ENCODE measurements around the gene FLVCR2. TPM values are rescaled to one million over a fixed set of nuclear protein-coding genes. Genes with fewer than 3 reads are reported as not detected.

The FLVCR2 gene
- total RNA-seq, 1 donor from 2014 or later = 3.1 TPM

DNA sequence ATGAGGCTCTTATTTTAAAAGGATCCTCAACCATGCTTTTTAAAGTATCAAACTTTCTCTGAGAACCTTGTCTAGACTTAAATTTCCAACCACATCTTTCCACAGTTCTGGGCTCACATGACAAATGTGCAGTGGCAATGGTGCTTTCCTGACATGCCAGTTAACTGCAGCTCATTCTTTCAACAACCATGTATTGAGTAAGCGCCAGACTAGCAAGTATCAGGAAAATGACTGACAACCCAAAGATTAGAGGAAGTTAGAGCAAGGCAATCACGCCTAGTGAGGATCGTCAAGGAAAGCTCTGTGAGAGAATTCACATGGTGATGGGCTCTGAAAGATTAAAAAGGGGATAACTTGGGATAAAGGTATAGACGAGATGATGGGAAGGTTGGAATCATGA is 35.8 kb downstream of the FLVCR2 start:
- H3K9ac ChIP-seq (ENCODE audit: low read length) = no peak overlapping the region
- no peaks in the 10 kb centered on the region for H3K36me3 ChIP-seq (ENCODE audit: insufficient read depth, low read length)
- H3K4me3 Mint-ChIP-seq (ENCODE audit: unreplicated experiment) = no peak overlapping the region
- peaks cover 17% of the 10 kb centered on the region for H3K4me1 Mint-ChIP-seq (ENCODE audit: low read depth, unreplicated experiment)
- peaks cover 2% of the 10 kb centered on the region for H3K9me3 ChIP-seq (ENCODE audit: insufficient read depth, low read depth, low read length)
- TF ChIP-seq EZH2 (IDR thresholded peaks at IDR 0.05; ENCODE audit: insufficient read depth, low read length) = no peak
- TF ChIP-seq, protein P1, sequence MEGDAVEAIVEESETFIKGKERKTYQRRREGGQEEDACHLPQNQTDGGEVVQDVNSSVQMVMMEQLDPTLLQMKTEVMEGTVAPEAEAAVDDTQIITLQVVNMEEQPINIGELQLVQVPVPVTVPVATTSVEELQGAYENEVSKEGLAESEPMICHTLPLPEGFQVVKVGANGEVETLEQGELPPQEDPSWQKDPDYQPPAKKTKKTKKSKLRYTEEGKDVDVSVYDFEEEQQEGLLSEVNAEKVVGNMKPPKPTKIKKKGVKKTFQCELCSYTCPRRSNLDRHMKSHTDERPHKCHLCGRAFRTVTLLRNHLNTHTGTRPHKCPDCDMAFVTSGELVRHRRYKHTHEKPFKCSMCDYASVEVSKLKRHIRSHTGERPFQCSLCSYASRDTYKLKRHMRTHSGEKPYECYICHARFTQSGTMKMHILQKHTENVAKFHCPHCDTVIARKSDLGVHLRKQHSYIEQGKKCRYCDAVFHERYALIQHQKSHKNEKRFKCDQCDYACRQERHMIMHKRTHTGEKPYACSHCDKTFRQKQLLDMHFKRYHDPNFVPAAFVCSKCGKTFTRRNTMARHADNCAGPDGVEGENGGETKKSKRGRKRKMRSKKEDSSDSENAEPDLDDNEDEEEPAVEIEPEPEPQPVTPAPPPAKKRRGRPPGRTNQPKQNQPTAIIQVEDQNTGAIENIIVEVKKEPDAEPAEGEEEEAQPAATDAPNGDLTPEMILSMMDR (IDR thresholded peaks at IDR 0.05; ENCODE audit: insufficient read depth, low read depth, low read length) = no peak
- H3K4me3 ChIP-seq (ENCODE audit: insufficient read depth, low read depth, low read length) = no peak overlapping the region
- no peak overlapping the region for H2AFZ ChIP-seq (ENCODE audit: low read depth, low read length)
- FAIRE-seq = no peak
- no peaks in the 10 kb centered on the region for H3K79me2 ChIP-seq (ENCODE audit: insufficient read depth, low read length)
- H3K36me3 Mint-ChIP-seq (ENCODE audit: low read depth, unreplicated experiment) = peaks cover 16% of the 10 kb centered on the region
- H3K27me3 ChIP-seq (ENCODE audit: insufficient read depth, low read length) = no peaks in the 10 kb centered on the region
- no peak overlapping the region for H3K27ac ChIP-seq (ENCODE audit: low read depth, low read length)
- peaks cover 5% of the 10 kb centered on the region for H3K4me1 ChIP-seq (ENCODE audit: insufficient read depth, low read length)
- peaks cover 31% of the 10 kb centered on the region for H3K9me3 Mint-ChIP-seq (ENCODE audit: unreplicated experiment)
- no peak for DNase-seq (ENCODE audit: low read depth)
- no peak overlapping the region for H3K4me2 ChIP-seq (ENCODE audit: low read length)
- no peaks in the 10 kb centered on the region for H4K20me1 ChIP-seq (ENCODE audit: insufficient read depth, low read length)
- no peak overlapping the region for H3K27ac Mint-ChIP-seq (ENCODE audit: unreplicated experiment)
- no peaks in the 10 kb centered on the region for H3K27me3 Mint-ChIP-seq (ENCODE audit: low read depth, unreplicated experiment)

DNA sequence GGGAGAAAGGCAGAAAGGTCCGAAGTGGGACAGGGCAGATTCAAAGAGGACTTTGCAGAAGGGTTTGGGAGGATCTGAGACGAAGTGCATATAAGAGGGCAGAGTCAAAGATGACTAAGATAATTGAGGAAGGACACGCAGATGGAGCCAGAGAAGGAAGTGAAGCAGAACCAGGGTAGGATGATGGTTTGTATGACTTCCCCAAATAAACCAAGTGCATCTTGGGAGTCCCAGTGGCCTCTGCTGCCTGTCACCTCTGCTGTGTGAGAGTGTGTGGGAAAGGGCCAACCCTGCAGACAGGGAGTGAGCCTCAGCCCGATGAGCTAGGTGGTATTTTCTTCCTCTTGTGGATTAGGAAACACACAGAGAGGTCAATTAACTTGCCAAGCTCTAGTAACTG is 36.8 kb downstream of the FLVCR2 start:
- H3K4me3 ChIP-seq (ENCODE audit: insufficient read depth, low read depth, low read length) = no peak overlapping the region
- FAIRE-seq = no peak
- Mint-ChIP-seq H3K27ac (ENCODE audit: unreplicated experiment) (no peak overlapping the region), H3K9me3 (ENCODE audit: unreplicated experiment) (peaks cover 23% of the 10 kb centered on the region), H3K4me1 (ENCODE audit: low read depth, unreplicated experiment) (peaks cover 8% of the 10 kb centered on the region), H3K4me3 (ENCODE audit: unreplicated experiment) (no peak overlapping the region), H3K27me3 (ENCODE audit: low read depth, unreplicated experiment) (no peaks in the 10 kb centered on the region), H3K36me3 (ENCODE audit: low read depth, unreplicated experiment) (peaks cover 16% of the 10 kb centered on the region)
- no peak overlapping the region for H3K9ac ChIP-seq (ENCODE audit: low read length)
- H3K27me3 ChIP-seq (ENCODE audit: insufficient read depth, low read length) = no peaks in the 10 kb centered on the region
- no peak for DNase-seq (ENCODE audit: low read depth)
- peaks cover 5% of the 10 kb centered on the region for H3K4me1 ChIP-seq (ENCODE audit: insufficient read depth, low read length)
- H3K36me3 ChIP-seq (ENCODE audit: insufficient read depth, low read length) = no peaks in the 10 kb centered on the region
- H3K27ac ChIP-seq (ENCODE audit: low read depth, low read length) = no peak overlapping the region
- peaks cover 2% of the 10 kb centered on the region for H3K9me3 ChIP-seq (ENCODE audit: insufficient read depth, low read depth, low read length)
- no peak overlapping the region for H3K4me2 ChIP-seq (ENCODE audit: low read length)
- no peaks in the 10 kb centered on the region for H3K79me2 ChIP-seq (ENCODE audit: insufficient read depth, low read length)
- no peak for TF ChIP-seq EZH2 (IDR thresholded peaks at IDR 0.05; ENCODE audit: insufficient read depth, low read length)
- TF ChIP-seq, protein P1 (IDR thresholded peaks at IDR 0.05; ENCODE audit: insufficient read depth, low read depth, low read length) = no peak
- H4K20me1 ChIP-seq (ENCODE audit: insufficient read depth, low read length) = no peaks in the 10 kb centered on the region
- H2AFZ ChIP-seq (ENCODE audit: low read depth, low read length) = no peak overlapping the region

- peaks cover 4% of the 10 kb centered on the region for H3K36me3 Mint-ChIP-seq (ENCODE audit: low read depth, unreplicated experiment)
- no peak overlapping the region for H3K4me3 Mint-ChIP-seq (ENCODE audit: unreplicated experiment)
- Histone ChIP-seq H3K27me3 (ENCODE audit: insufficient read depth, low read length) (no peaks in the 10 kb centered on the region), H3K36me3 (ENCODE audit: insufficient read depth, low read length) (no peaks in the 10 kb centered on the region), H3K27ac (ENCODE audit: low read depth, low read length) (no peak overlapping the region), H3K9me3 (ENCODE audit: insufficient read depth, low read depth, low read length) (no peaks in the 10 kb centered on the region), H2AFZ (ENCODE audit: low read depth, low read length) (no peak overlapping the region), H3K9ac (ENCODE audit: low read length) (no peak overlapping the region), H3K4me3 (ENCODE audit: insufficient read depth, low read depth, low read length) (no peak overlapping the region), H3K79me2 (ENCODE audit: insufficient read depth, low read length) (no peaks in the 10 kb centered on the region), H3K4me1 (ENCODE audit: insufficient read depth, low read length) (no peaks in the 10 kb centered on the region), H4K20me1 (ENCODE audit: insufficient read depth, low read length) (no peaks in the 10 kb centered on the region), H3K4me2 (ENCODE audit: low read length) (no peak overlapping the region)
- no peaks in the 10 kb centered on the region for H3K27me3 Mint-ChIP-seq (ENCODE audit: low read depth, unreplicated experiment)
- DNase-seq (ENCODE audit: low read depth) (no peak), FAIRE-seq (no peak)
- H3K27ac Mint-ChIP-seq (ENCODE audit: unreplicated experiment) = no peak overlapping the region
- H3K9me3 Mint-ChIP-seq (ENCODE audit: unreplicated experiment) = peaks cover 7% of the 10 kb centered on the region
- TF ChIP-seq EZH2 (IDR thresholded peaks at IDR 0.05; ENCODE audit: insufficient read depth, low read length) = no peak
- TF ChIP-seq, protein P1 (IDR thresholded peaks at IDR 0.05; ENCODE audit: insufficient read depth, low read depth, low read length) = no peak
- no peaks in the 10 kb centered on the region for H3K4me1 Mint-ChIP-seq (ENCODE audit: low read depth, unreplicated experiment)
These were observed 41.1 kb downstream of the FLVCR2 start for GRCh38 chr14:75619548-75619947.
